BLaER1 (cell line): Measurements from ENCODE around the gene ASB2.

Source experiments
- H3K27ac ChIP-seq: shearing (Covaris generic); formaldehyde crosslinking; 2 replicates; pipeline ENCODE4 v1.8.1; 2022
- H3K27me3 ChIP-seq: shearing (Covaris generic); formaldehyde crosslinking; 2 replicates; pipeline ENCODE4 v1.8.1; 2022
- H3K36me3 ChIP-seq: shearing (Covaris generic); formaldehyde crosslinking; 2 replicates; pipeline ENCODE4 v1.8.1; 2022
- H3K4me1 ChIP-seq: shearing (Covaris generic); formaldehyde crosslinking; 2 replicates; pipeline ENCODE4 v1.8.1; 2022
- H3K4me2 ChIP-seq: shearing (Covaris generic); formaldehyde crosslinking; 2 replicates; pipeline ENCODE4 v1.8.1; 2022
- H3K4me3 ChIP-seq: shearing (Covaris generic); formaldehyde crosslinking; 2 replicates; pipeline ENCODE4 v1.8.1; 2022
- H3K9ac ChIP-seq: shearing (Covaris generic); formaldehyde crosslinking; 2 replicates; pipeline ENCODE4 v1.8.1; 2022
- H3K9me3 ChIP-seq: shearing (Covaris generic); formaldehyde crosslinking; 2 replicates; pipeline ENCODE4 v1.8.1; 2022
- H4K20me1 ChIP-seq: shearing (Covaris generic); formaldehyde crosslinking; 2 replicates; pipeline ENCODE4 v1.8.1; 2022
- Cebpa-rat ChIP-seq: shearing (Covaris generic); IDR thresholded peaks from 2 replicates; pipeline ENCODE4 v1.8.1; 2022

ASB2 gene

GRCh38 chr14:93926873-93927799 lies 49.2 kb downstream of the ASB2 start, which contains the start of gene FAM181A:
Gene FAM181A (plus strand): TSS chr14:93927344. CDS start chr14:93928286, 942 bp downstream.
- no peaks in the 10 kb centered on the region for H3K36me3 ChIP-seq

GRCh38 chr14:93926245-93926872 lies 50.0 kb downstream of the ASB2 start:
- Histone ChIP-seq H3K9ac (no peak overlapping the region), H4K20me1 (no peaks in the 10 kb centered on the region), H3K4me1 (peaks cover 13% of the 10 kb centered on the region), H3K27ac (no peak overlapping the region), H3K36me3 (no peaks in the 10 kb centered on the region), H3K27me3 (no peaks in the 10 kb centered on the region), H3K4me3 (no peak overlapping the region), H3K9me3 (no peaks in the 10 kb centered on the region), H3K4me2 (no peak overlapping the region)
- no peak for TF ChIP-seq Cebpa-rat

More at GRCh38 chr14:93926873-93927799, 49.2 kb downstream of the ASB2 start, which contains the start of gene FAM181A:
- H3K4me1 ChIP-seq, result peaks cover 13% of the 10 kb centered on the region
- no peaks in the 10 kb centered on the region for H3K27me3 ChIP-seq
- no peak within 1 kb of the TSS for H3K4me2 ChIP-seq
- no peak for TF ChIP-seq Cebpa-rat
- H3K9ac ChIP-seq, result no peak within 1 kb of the TSS
- no peaks in the 10 kb centered on the region for H3K9me3 ChIP-seq
- H3K4me3 ChIP-seq, result no peak within 1 kb of the TSS
- no peaks in the 10 kb centered on the region for H4K20me1 ChIP-seq
- H3K27ac ChIP-seq, result no peak within 1 kb of the TSS

GRCh38 chr14:93925374-93925895 lies 50.9 kb downstream of the ASB2 start:
- no peak overlapping the region for H3K27ac ChIP-seq
- no peak overlapping the region for H3K4me3 ChIP-seq
- H3K9me3 ChIP-seq, result no peaks in the 10 kb centered on the region
- H3K9ac ChIP-seq, result no peak overlapping the region
- H3K4me1 ChIP-seq, result peaks cover 13% of the 10 kb centered on the region
- no peaks in the 10 kb centered on the region for H4K20me1 ChIP-seq
- no peaks in the 10 kb centered on the region for H3K36me3 ChIP-seq
- no peak for TF ChIP-seq Cebpa-rat
- no peak overlapping the region for H3K4me2 ChIP-seq
- H3K27me3 ChIP-seq, result no peaks in the 10 kb centered on the region

GRCh38 chr14:93924592-93925355 lies 51.6 kb downstream of the ASB2 start:
- Histone ChIP-seq H3K9me3 (no peaks in the 10 kb centered on the region), H4K20me1 (no peaks in the 10 kb centered on the region), H3K9ac (no peak overlapping the region), H3K4me1 (peaks cover 13% of the 10 kb centered on the region), H3K27me3 (no peaks in the 10 kb centered on the region), H3K4me2 (no peak overlapping the region), H3K4me3 (no peak overlapping the region), H3K27ac (no peak overlapping the region), H3K36me3 (no peaks in the 10 kb centered on the region)
- no peak for TF ChIP-seq Cebpa-rat

GRCh38 chr14:93923626-93924025 lies 52.7 kb downstream of the ASB2 start:
- Histone ChIP-seq H3K36me3 (no peaks in the 10 kb centered on the region), H3K27ac (no peak overlapping the region), H4K20me1 (no peaks in the 10 kb centered on the region)

GRCh38 chr14:93921001-93921806 lies 55.2 kb downstream of the ASB2 start:
- Histone ChIP-seq H3K4me2 (no peak overlapping the region), H3K36me3 (no peaks in the 10 kb centered on the region), H3K9ac (no peak overlapping the region), H3K4me1 (peaks cover 13% of the 10 kb centered on the region), H3K4me3 (no peak overlapping the region), H3K9me3 (0 out of 2 replicates have a peak, but pooled peaks cover 13% of the 10 kb centered on the region), H4K20me1 (no peaks in the 10 kb centered on the region), H3K27ac (no peak overlapping the region), H3K27me3 (no peaks in the 10 kb centered on the region)
- TF ChIP-seq Cebpa-rat, result no peak

More at GRCh38 chr14:93923626-93924025, 52.7 kb downstream of the ASB2 start:
- Histone ChIP-seq H3K4me2 (no peak overlapping the region; the same call in 1 of the 2 replicates), H3K9me3 (0 out of 2 replicates have a peak, but pooled peaks cover 11% of the 10 kb centered on the region), H3K9ac (no peak overlapping the region), H3K27me3 (no peaks in the 10 kb centered on the region), H3K4me1 (peaks cover 13% of the 10 kb centered on the region), H3K4me3 (no peak overlapping the region)
- TF ChIP-seq Cebpa-rat, result no peak

GRCh38 chr14:93917141-93917540 lies 59.2 kb downstream of the ASB2 start:
- no peaks in the 10 kb centered on the region for H4K20me1 ChIP-seq
- H3K27ac ChIP-seq, result no peak overlapping the region
- H3K4me2 ChIP-seq, result no peak overlapping the region
- no peaks in the 10 kb centered on the region for H3K36me3 ChIP-seq
- no peak overlapping the region for H3K9ac ChIP-seq
- H3K9me3 ChIP-seq, result 0 out of 2 replicates have a peak, but pooled peaks cover 13% of the 10 kb centered on the region
- TF ChIP-seq Cebpa-rat, result no peak
- no peaks in the 10 kb centered on the region for H3K4me1 ChIP-seq
- no peaks in the 10 kb centered on the region for H3K27me3 ChIP-seq
- H3K4me3 ChIP-seq, result no peak overlapping the region

GRCh38 chr14:93916498-93916897 lies 59.9 kb downstream of the ASB2 start:
- Histone ChIP-seq H3K36me3 (no peaks in the 10 kb centered on the region), H3K27ac (no peak overlapping the region), H3K9me3 (0 out of 2 replicates have a peak, but pooled peaks cover 13% of the 10 kb centered on the region), H3K4me1 (no peaks in the 10 kb centered on the region), H3K27me3 (no peaks in the 10 kb centered on the region), H3K9ac (no peak overlapping the region), H3K4me2 (no peak overlapping the region), H3K4me3 (no peak overlapping the region), H4K20me1 (no peaks in the 10 kb centered on the region)
- TF ChIP-seq Cebpa-rat, result no peak
